HepG2 (cell line): ENCODE measurements around the gene MAP3K4. TPM values are rescaled to one million over a fixed set of nuclear protein-coding genes. Genes with fewer than 3 reads are reported as not detected.

Source experiments
- ARHGAP35 ChIP-seq: sonication (generic); formaldehyde crosslinking; IDR thresholded peaks from 2 replicates; pipeline ENCODE4 v1.9.0; 2022; ENCODE audit warnings: mild to moderate bottlenecking, inconsistent platforms, moderate library complexity, missing genetic modification reagents, borderline replicate concordance
- BCL6 ChIP-seq: IDR thresholded peaks from 2 replicates; pipeline ENCODE4 v1.6.1; 2016; ENCODE audit warnings: missing genetic modification reagents, missing compliant biosample characterization
- DNMT1 ChIP-seq: sonication (generic); formaldehyde crosslinking; IDR thresholded peaks from 2 replicates; pipeline ENCODE4 v1.5.1; 2020; ENCODE audit warnings: mild to moderate bottlenecking, missing genetic modification reagents
- HCFC1 ChIP-seq: fragments of 150-350 bp; IDR thresholded peaks from 2 replicates; pipeline ENCODE4 v1.6.1; 2014; ENCODE audit warnings: low read depth, low read length
- MEIS2 ChIP-seq: sonication (generic); formaldehyde crosslinking; IDR thresholded peaks from 2 replicates; pipeline ENCODE4 v1.9.0; 2021; ENCODE audit warnings: mild to moderate bottlenecking, missing genetic modification reagents
- MLLT10 ChIP-seq: sonication (generic); formaldehyde crosslinking; IDR thresholded peaks from 2 replicates; pipeline ENCODE4 v1.4.0; 2020; ENCODE audit warnings: missing genetic modification reagents
- NFE2 ChIP-seq: sonication (generic); formaldehyde crosslinking; IDR thresholded peaks from 2 replicates; pipeline ENCODE4 v1.4.0; 2020; ENCODE audit warnings: missing genetic modification reagents
- NFIC ChIP-seq: IDR thresholded peaks from 2 replicates; pipeline ENCODE4 v1.6.1; 2012; ENCODE audit warnings: mild to moderate bottlenecking, low read length, inconsistent platforms
- NFRKB ChIP-seq: fragments of 450-650 bp; IDR thresholded peaks from 2 replicates; pipeline ENCODE4 v1.6.1; 2017
- PAF1 ChIP-seq: IDR thresholded peaks from 2 replicates; pipeline ENCODE4 v1.6.1; 2016; ENCODE audit warnings: missing genetic modification reagents, missing compliant biosample characterization
- RFX3 ChIP-seq: IDR thresholded peaks from 2 replicates; pipeline ENCODE4 v1.6.1; 2016; ENCODE audit warnings: missing biosample characterization, missing genetic modification reagents
- ZFP36 ChIP-seq: fragments of 150-350 bp; IDR thresholded peaks from 2 replicates; pipeline ENCODE4 v1.6.1; 2018; ENCODE audit warnings: borderline replicate concordance, low read length, low read depth; ENCODE audit not compliant: partially characterized antibody
- ZNF333 ChIP-seq: sonication (generic); formaldehyde crosslinking; IDR thresholded peaks from 2 replicates; pipeline ENCODE4 v1.4.0; 2020; ENCODE audit warnings: mild to moderate bottlenecking, missing genetic modification reagents, borderline replicate concordance
- ZNF841 ChIP-seq: sonication (generic); formaldehyde crosslinking; IDR thresholded peaks from 2 replicates; pipeline ENCODE4 v1.8.1; 2023; ENCODE audit warnings: missing genetic modification reagents, borderline replicate concordance
- ZSCAN12 ChIP-seq: sonication (generic); formaldehyde crosslinking; IDR thresholded peaks from 2 replicates; pipeline ENCODE4 v1.9.0; 2021; ENCODE audit warnings: mild to moderate bottlenecking, missing genetic modification reagents
- polyA plus RNA-seq, 8 experiments: library from polyadenylated mRNA; depleted of rRNA in 3 of 8; stranded (reverse) in 7 of 8; unstranded in 1 of 8; fragments of >200 nt; fragmentation: Illumina TruSeq in 4 of 8; extraction: Trizol in 4 of 8; gene quantifications; 2 replicates each; pipeline versions ENCODE4 v1.2.1 to v1.2.3, GENCODE V29; 2011 to 2016; ENCODE audit warnings: low read depth in 4 of 8, missing spikeins in 1 of 8, mixed read lengths in 1 of 8; ENCODE audit not compliant: insufficient read depth in 1 of 8
- total RNA-seq, 5 experiments: library from RNA; depleted of rRNA; stranded (reverse); fragments of >200 nt; fragmentation: Illumina TruSeq; extraction: Trizol; gene quantifications; 2 replicates each; pipeline ENCODE4 v1.2.3, GENCODE V29; 2016; ENCODE audit warnings: low read depth in 1 of 5
- TF ChIP-seq, protein P1 (sequence below): sonication (generic); formaldehyde crosslinking; IDR thresholded peaks from 2 replicates; pipeline ENCODE4 v1.5.0; 2020; ENCODE audit warnings: missing genetic modification reagents, mild to moderate bottlenecking, borderline replicate concordance
- TF ChIP-seq, protein P2 (sequence below): IDR thresholded peaks from 2 replicates; pipeline ENCODE4 v1.6.1; 2016; ENCODE audit warnings: mild to moderate bottlenecking, missing biosample characterization, missing genetic modification reagents
- TF ChIP-seq, protein P3 (sequence below): IDR thresholded peaks from 2 replicates; pipeline ENCODE4 v1.6.1; 2018; ENCODE audit warnings: missing genetic modification reagents
- TF ChIP-seq, protein P4 (sequence below): sonication (generic); formaldehyde crosslinking; IDR thresholded peaks from 2 replicates; pipeline ENCODE4 v1.4.0; 2020; ENCODE audit warnings: missing genetic modification reagents, low read depth, mild to moderate bottlenecking, borderline replicate concordance
- TF ChIP-seq, protein P5 (sequence below): sonication (generic); formaldehyde crosslinking; IDR thresholded peaks from 2 replicates; pipeline ENCODE4 v1.8.0; 2022; ENCODE audit warnings: low read depth, missing genetic modification reagents
- TF ChIP-seq, protein P6 (sequence below): sonication (generic); formaldehyde crosslinking; IDR thresholded peaks from 2 replicates; pipeline ENCODE4 v1.5.0; 2020; ENCODE audit warnings: mild to moderate bottlenecking, missing genetic modification reagents

The MAP3K4 gene
- total and polyA plus RNA-seq, 2 of the 13 experiments (the other 11 are each of a cell fraction or from before 2014, with no cell fraction given) = 12.9 to 33.6 TPM

DNA sequence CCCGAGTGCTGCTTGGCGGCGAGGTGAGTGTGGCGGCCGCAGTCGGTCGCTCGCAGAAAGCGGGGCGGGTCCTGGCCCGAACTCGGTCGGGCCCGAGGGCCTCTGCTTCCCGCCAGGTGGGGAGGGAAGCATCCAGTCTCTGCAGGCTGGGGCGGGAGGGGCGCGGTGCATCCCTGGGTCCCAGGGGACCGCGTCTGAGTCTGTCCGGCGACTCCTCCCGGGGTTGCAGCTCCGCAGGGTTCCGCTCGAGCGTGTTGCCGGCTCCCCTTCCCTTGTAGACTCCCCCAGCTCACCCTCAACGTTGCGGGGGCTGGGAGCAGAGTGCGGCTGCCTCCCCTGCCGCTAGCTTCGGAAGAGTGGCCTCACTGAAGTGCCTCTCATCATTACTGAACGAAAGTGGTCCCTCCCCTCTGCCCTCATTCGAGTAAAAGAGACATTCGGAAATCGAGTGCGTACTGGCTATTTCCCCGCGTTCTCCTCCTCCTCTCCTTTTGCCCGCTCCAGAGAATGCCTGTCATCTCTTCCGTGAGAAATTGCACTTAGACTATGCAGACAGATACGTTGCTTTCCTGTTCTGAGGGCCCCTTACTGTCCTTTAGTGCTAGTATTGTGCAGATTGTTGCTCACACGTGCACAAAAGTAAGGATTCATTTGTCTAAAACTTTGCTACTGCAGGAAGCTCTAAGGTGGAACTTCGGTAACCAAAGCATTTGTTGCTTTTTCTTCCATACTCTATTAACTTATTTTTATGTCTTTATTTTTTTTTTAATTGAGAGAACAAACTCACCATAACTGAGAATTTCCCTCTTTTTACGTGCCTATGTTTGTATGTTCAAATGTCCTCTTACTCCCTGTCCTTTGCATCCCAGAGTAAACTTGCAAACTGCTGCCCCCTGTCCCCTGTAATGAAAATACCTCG is 751 bp downstream of the MAP3K4 start (continued):
- TF ChIP-seq, protein P1, sequence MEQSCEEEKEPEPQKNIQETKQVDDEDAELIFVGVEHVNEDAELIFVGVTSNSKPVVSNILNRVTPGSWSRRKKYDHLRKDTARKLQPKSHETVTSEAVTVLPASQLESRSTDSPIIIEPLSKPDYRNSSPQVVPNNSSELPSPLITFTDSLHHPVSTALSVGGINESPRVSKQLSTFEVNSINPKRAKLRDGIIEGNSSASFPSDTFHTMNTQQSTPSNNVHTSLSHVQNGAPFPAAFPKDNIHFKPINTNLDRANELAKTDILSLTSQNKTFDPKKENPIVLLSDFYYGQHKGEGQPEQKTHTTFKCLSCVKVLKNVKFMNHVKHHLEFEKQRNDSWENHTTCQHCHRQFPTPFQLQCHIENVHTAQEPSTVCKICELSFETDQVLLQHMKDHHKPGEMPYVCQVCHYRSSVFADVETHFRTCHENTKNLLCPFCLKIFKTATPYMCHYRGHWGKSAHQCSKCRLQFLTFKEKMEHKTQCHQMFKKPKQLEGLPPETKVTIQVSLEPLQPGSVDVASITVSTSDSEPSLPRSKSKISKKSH (CRISPR knock-in tag) = no peak
- no peak for TF ChIP-seq HCFC1
- TF ChIP-seq, protein P2, sequence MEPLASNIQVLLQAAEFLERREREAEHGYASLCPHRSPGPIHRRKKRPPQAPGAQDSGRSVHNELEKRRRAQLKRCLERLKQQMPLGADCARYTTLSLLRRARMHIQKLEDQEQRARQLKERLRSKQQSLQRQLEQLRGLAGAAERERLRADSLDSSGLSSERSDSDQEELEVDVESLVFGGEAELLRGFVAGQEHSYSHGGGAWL = no peak; the same call in 1 of the 2 replicates
- no peak for TF ChIP-seq NFIC
- TF ChIP-seq ZFP36 = no peak
- no peak for TF ChIP-seq ARHGAP35
- TF ChIP-seq RFX3 (CRISPR knock-in tag) = no peak
- TF ChIP-seq ZSCAN12 = no peak
- TF ChIP-seq, protein P3, sequence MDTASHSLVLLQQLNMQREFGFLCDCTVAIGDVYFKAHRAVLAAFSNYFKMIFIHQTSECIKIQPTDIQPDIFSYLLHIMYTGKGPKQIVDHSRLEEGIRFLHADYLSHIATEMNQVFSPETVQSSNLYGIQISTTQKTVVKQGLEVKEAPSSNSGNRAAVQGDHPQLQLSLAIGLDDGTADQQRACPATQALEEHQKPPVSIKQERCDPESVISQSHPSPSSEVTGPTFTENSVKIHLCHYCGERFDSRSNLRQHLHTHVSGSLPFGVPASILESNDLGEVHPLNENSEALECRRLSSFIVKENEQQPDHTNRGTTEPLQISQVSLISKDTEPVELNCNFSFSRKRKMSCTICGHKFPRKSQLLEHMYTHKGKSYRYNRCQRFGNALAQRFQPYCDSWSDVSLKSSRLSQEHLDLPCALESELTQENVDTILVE (CRISPR knock-in tag) = no peak; the same call in 1 of the 2 replicates
- no peak for TF ChIP-seq NFE2 (CRISPR knock-in tag)
- TF ChIP-seq ZNF841 (CRISPR knock-in tag) = no peak
- TF ChIP-seq NFRKB = no peak
- TF ChIP-seq, protein P4, sequence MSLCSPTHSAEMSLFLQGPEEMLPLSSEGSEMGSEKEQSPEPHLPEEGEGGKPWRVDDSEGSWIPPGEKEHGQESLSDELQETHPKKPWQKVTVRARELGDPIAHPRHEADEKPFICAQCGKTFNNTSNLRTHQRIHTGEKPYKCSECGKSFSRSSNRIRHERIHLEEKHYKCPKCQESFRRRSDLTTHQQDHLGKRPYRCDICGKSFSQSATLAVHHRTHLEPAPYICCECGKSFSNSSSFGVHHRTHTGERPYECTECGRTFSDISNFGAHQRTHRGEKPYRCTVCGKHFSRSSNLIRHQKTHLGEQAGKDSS = no peak; the same call in 1 of the 2 replicates
- TF ChIP-seq ZNF333 (CRISPR knock-in tag) = no peak; the same call in 1 of the 2 replicates
- TF ChIP-seq, protein P5, sequence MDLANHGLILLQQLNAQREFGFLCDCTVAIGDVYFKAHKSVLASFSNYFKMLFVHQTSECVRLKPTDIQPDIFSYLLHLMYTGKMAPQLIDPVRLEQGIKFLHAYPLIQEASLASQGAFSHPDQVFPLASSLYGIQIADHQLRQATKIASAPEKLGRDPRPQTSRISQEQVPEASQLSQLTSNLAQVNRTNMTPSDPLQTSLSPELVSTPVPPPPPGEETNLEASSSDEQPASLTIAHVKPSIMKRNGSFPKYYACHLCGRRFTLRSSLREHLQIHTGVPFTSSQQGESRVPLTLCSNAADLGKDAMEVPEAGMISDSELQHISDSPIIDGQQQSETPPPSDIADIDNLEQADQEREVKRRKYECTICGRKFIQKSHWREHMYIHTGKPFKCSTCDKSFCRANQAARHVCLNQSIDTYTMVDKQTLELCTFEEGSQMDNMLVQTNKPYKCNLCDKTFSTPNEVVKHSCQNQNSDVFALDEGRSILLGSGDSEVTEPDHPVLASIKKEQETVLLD = no peak
- TF ChIP-seq BCL6 = 0 out of 2 replicates have a peak, but pooled peaks have one; percentile 29
- no peak for TF ChIP-seq MLLT10 (CRISPR knock-in tag)
- no peak for TF ChIP-seq PAF1
- TF ChIP-seq MEIS2 (CRISPR knock-in tag) = no peak
- no peak; the same call in 1 of the 2 replicates for TF ChIP-seq DNMT1 (CRISPR knock-in tag)
- TF ChIP-seq, protein P6, sequence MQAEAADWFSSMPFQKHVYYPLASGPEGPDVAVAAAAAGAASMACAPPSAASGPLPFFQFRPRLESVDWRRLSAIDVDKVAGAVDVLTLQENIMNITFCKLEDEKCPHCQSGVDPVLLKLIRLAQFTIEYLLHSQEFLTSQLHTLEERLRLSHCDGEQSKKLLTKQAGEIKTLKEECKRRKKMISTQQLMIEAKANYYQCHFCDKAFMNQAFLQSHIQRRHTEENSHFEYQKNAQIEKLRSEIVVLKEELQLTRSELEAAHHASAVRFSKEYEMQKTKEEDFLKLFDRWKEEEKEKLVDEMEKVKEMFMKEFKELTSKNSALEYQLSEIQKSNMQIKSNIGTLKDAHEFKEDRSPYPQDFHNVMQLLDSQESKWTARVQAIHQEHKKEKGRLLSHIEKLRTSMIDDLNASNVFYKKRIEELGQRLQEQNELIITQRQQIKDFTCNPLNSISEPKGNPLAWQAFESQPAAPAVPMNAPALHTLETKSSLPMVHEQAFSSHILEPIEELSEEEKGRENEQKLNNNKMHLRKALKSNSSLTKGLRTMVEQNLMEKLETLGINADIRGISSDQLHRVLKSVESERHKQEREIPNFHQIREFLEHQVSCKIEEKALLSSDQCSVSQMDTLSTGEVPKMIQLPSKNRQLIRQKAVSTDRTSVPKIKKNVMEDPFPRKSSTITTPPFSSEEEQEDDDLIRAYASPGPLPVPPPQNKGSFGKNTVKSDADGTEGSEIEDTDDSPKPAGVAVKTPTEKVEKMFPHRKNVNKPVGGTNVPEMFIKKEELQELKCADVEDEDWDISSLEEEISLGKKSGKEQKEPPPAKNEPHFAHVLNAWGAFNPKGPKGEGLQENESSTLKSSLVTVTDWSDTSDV (CRISPR knock-in tag) = no peak
